T-helper 2 cell treated with Interferon-gamma antibody and Interleukin-4, amounts not matched to agents 100 ng/mL and 5 ng/mL, for 36 hours (primary cell): ENCODE measurements around the gene TUBD1. TPM values are rescaled to one million over a fixed set of nuclear protein-coding genes. Genes with fewer than 3 reads are reported as not detected.
"Not testable (repeated sequence)": the region's sequence is repeated elsewhere in the genome, so short reads cannot be mapped to it uniquely, and the experiment has no call there.

ENCODE experiments used
- intact Hi-C: fragments of 100-400 bp; cut with micrococcal nuclease; formaldehyde crosslinking; loops from one replicate; pipeline ENCODE4 v1.15.1; 2023
- total RNA-seq: library from RNA; stranded (reverse); gene quantifications from 2 replicates; pipeline ENCODE4 v1.2.3, GENCODE V29; 2022

Gene TUBD1
- total RNA-seq, 1 donor from 2014 or later = 12.1 TPM

DNA sequence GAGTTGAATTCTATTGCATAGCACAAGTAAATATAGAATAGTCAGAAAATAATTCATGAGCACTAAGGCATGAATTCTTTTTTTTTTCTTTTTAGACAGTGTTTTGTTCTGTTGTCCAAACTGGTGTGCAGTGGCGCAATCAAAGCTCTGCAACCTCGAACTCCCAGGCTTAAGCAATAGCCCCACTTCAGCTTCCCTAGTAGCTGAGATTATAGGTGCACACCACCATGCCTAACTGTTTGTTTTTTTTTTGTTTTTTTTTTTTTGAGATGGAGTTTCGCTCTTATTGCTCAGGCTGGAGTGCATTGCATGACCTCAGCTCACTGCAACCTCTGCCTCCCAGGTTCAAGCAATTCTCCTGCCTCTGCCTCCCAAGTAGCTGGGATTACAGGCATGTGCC is 16.6 kb downstream of the TUBD1 start:
- intact Hi-C loops = no loop called here

DNA sequence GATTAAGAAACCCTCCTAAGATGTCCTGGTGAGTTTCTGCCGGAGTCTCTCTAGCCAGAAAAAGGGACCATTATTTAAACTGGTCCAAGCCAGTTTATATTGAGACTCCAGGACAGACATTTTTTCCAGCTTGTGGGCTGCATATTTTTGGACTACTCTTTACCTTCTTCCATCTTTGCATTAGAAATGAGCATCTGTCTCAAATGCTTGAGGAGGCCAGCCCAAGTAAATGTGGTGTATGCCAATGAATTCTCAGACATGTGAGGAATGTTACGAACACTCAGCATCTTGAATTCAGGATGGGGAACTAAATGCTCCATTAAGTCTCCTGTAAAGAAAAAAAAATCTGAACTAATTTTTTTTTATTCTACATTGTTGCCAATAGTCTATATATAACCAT is 18.4 kb downstream of the TUBD1 start:
- intact Hi-C loops = no loop called here

DNA sequence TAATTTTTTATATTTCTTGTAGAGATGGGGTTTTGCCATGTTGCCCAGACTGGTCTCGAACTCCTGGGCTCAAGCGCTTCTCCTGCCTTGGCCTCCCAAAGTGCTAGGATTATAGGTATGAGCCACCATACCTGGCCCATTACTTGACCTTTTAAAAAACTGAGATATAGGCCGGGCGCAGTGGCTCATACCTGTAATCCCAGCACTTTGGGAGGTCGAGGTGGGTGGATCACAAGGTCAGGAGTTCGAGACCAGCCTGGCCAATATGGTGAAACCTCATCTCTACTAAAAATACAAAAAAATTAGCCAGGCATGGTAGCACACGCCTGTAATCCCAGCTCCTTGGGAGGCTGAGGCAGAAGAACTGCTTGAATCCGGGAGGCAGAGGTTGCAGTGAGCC is 19.3 kb downstream of the TUBD1 start:
- intact Hi-C loops = not testable (repeated sequence)

DNA sequence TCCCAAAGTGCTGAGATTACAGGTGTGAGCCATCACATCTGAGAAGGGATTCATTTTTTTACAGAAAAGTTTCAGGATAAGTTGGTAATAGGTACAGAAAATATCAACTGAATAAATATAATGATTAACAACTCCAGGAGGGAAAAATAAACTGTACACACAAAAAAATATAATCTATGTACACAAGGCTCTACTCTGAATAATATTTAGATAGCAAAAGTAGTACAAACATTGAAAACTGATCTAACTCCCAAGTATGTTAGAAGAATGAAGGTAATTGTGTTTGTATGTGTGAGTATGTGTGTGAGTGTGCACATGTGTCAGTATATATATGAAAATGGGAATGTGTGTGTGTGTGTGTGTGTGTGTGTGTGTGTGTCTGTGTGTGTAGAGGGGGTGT is 20.4 kb downstream of the TUBD1 start:
- intact Hi-C loops = no loop called here

- intact Hi-C loops = no loop called here
Observed at GRCh38 chr17:59870482-59870881, 22.3 kb downstream of the TUBD1 start.

- intact Hi-C loops = no loop called here
Observed at GRCh38 chr17:59869941-59870218, 22.9 kb downstream of the TUBD1 start.

DNA sequence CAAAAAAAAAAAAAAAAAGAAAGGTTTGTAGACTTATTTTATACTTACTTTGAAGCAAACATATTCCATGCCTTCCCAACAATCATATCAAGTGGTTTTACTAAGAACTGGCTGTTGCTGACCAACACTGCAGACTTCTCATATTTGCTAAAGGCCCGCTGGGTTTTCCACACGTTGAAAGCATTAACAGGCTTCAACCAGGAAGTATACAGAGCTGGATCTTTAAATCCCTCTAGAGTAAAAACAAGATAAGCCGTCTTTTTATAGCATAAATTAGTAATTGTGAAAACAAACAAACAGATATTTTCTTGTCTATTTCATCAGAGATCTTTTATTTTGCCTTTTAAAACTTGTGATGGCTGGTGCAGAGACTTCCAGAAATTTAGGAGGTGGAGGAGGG is 29.1 kb downstream of the TUBD1 start:
- intact Hi-C loops = no loop called here

- intact Hi-C loops = loop anchor here (1.0 kb wide), 2 partner anchors 106 to 112 kb away; no protein-coding TSS in a partner anchor
Observed at GRCh38 chr17:59859444-59860025, 33.2 kb downstream of the TUBD1 start.

GRCh38 chr17:59858932-59859331 is 33.8 kb downstream of the TUBD1 start:
- intact Hi-C loops = loop anchor here (1.0 kb wide), 2 partner anchors 106 to 112 kb away; no protein-coding TSS in a partner anchor

DNA sequence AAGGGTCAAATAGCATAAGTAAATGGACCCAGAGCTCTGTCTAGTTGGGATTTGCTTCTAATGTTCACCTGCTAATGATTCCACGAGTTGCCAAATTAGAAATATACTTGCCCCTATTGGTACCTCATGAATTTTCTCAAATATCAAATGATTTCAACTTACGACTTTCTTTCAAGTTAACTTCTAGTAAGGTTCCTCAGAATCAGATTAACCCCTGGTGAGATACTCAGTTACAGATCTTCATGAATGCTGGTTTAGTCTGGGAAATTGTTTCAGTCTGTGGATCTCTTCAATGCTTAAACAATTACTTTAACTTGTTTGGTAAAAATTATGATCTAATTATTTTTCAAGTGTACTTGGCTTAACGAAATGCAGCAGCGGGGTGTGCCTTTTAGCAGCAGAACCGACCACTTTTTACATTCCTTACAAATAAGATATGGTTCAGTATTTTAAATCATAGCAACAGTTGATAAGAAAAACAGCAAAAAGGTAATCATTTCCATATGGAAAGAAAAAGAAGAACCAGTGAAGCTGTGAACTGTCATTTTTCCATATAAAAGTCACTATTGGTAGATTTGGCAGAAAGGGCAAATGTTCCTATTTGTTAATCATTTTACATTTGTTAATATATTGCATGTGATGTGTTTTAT is 34.5 kb downstream of the TUBD1 start:
- intact Hi-C loops = no loop called here

DNA sequence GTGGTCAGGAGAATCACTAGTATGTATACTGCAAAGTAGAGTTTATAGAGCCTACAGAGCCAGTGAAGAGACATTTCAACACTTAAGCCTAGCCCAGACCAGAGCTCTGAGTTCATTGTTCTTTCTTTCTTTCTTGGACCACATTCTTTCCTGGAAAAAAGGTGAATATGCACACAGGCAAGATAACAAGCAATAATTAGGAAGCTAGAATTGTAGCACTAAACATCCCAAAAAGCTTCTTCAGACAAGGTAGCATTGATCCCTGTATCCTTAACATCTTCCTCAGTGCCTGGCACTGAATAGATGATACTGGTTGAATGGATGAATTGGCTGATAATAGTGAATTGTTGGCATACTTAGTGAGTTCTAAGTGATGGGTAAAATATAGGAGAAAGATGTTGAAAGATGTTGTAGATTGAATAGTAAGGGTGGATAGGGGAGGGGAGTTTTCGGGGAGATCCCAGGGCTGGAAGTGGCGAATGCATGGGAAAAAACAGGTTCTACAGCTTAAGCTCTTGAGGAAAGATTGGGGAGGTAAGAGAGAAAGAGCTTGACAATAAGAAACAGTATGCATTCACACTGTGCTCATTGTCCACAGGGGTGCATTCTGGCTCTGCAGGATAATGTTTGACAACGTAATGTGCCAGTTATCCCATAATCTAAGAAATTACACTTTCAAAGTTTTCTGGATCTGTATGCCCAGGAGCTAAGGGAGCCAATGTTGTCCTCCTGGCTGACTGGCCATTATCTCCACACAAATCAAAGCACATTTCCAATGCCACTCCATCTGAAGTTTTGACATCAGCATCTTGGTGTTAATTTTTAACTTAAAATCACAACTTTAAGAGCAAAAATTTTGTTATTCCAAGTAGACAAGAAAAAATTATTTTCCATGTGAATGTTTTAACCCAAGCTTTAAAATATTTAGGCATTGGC is 35.6 kb downstream of the TUBD1 start:
- intact Hi-C loops = no loop called here

- intact Hi-C loops = not testable (repeated sequence)
Observed at GRCh38 chr17:59853919-59854729, 38.6 kb downstream of the TUBD1 start.

DNA sequence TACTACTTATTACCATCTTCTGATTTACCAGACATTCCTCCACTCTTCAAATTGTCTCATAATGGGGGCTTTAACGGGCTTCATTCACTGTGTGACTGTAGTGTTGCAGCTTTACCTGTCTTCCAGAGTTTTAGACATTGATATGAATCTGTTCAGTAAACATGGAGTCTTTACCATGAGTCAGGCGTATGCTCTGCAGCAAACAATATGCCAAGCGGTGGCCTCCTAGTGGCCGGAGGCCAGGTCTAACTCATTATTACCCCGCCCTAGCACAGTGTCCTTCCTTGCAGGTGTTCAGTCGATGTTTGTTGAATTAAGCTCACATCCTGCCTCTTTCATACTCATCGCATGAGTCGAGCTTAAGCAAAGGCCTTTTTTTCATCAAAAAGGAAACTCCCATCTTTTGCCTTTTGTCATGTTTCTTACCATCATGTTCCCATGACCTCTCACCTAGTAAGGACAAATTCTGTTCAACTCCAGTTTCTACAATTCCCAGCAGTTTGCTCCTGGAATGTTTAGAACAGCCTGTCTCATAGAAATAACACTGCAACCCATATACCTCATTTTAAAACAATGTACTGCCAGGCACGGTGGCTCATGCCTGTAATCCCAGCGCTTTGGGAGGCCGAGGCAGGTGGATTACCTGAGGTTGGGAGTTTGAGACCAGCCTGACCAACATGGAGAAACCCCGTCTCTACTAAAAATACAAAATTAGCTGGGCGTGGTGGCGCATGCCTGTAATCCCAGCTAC is 39.4 kb downstream of the TUBD1 start:
- intact Hi-C loops = no loop called here

GRCh38 chr17:59852847-59853167 is 39.9 kb downstream of the TUBD1 start:
- intact Hi-C loops = not testable (repeated sequence)

DNA sequence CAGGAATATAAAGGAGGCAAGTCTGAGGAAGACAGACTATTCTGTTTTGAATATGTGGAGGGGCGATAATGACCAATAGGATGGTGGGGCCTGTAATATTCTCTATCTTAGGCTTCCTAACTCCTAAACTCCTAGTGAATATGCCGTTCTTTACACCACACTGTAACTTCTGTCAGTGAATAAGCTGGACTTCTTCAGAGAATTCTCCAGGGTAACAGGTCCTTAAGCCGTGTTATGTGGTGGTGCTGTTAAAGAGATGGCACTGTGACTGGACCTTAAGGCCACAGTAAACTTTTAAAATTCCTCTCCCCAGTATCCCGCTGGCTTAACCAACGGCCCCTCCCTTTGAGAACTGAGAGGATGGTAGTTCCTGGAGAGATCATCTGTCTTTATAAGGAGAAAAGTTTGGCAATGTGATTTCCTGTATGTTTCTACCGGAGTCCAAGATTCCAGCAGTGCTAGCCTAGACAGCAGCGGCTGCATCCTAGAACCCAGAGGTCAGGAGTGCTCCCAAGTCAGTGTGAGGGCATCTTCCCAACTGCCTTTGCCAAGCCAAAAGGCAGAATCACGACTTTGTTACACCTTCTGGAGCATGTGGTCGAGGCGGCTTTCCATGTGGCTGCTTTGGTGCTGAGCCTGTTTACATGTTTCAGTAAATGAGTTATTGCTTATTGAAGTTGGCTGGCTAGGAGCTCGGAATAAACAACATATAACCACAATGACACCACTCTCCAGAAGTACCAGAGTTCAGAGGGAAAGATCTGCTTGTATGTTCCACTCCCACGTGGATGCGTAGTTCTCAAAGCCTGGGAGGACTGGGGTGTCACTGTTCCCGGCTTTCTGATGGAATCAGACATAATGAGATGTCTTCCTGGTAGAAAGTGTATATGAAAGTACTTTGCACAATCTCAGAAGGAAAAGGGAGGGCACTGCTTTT is 41.0 kb downstream of the TUBD1 start:
- intact Hi-C loops = no loop called here

GRCh38 chr17:59850311-59850710 is 42.4 kb downstream of the TUBD1 start:
- intact Hi-C loops = not testable (repeated sequence)

GRCh38 chr17:59848778-59849177 is 44.0 kb downstream of the TUBD1 start:
- intact Hi-C loops = loop anchor here (5.0 kb wide), 2 partner anchors 141 to 231 kb away; partner anchors contain the start of genes CLTC, PTRH2 and VMP1

DNA sequence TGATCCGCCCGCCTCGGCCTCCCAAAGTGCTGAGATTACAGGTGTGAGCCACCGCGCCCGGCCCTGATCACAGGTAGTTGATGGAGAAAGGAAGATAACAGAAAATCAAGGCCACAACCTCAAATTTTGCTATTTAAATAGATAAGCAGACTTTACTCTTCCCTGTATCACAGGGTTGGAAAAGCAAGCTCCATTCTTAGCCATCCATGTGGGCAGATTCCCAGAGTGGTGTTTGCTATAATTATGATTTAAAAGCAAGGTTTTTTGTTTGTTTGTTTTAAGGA is 44.4 kb downstream of the TUBD1 start:
- intact Hi-C loops = loop anchor here (5.0 kb wide), 2 partner anchors 141 to 231 kb away; partner anchors contain the start of genes CLTC, PTRH2 and VMP1

DNA sequence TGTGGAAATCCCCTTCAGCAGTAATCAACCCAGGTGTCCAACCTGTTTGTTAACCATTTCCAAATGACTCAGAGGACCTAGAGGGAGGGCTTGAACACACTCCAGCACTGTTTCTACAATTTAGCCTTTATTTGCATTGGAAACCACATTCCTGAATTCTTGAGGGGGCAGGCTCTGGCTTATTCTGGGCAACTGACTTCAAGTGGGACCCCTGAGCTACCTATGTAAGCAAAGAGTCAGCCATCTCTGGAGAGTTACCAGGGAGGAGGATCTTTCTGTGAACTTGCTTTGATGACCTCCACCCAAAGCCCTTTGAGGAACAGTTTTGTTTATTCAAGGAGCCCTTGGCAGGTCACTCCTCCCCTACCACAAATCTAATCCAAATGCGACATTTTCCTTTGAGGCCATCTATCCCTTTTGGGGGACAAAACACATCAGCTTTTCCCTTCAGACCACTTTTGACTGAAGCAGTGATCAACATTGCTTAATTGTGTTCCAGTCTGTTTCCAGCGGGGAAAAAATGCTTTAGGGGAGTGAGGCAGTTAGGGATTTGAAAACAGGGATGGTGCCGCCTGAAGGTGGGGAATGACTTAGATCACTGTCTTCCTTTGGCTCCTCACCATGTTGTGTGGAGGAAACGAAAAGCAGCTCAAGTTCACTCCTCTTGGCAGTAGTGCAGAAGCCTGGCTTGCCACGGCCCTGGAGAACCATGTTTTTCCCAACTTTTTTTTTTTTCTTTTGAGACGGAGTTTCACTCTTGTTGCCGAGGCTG is 46.2 kb downstream of the TUBD1 start:
- intact Hi-C loops = loop anchor here (5.0 kb wide), 2 partner anchors 139 to 229 kb away; partner anchors contain the start of genes CLTC, PTRH2 and VMP1
